Measurements from ENCODE around the gene LONP1.

Gene LONP1

GRCh38 chr19:5683177-5683886 is 36.6 kb downstream of the LONP1 start:
- no peak for DNase-seq (ENCODE audit: low read depth)
- no peak overlapping the region for H3K4me3 ChIP-seq (ENCODE audit: low read depth, low read length)

DNA sequence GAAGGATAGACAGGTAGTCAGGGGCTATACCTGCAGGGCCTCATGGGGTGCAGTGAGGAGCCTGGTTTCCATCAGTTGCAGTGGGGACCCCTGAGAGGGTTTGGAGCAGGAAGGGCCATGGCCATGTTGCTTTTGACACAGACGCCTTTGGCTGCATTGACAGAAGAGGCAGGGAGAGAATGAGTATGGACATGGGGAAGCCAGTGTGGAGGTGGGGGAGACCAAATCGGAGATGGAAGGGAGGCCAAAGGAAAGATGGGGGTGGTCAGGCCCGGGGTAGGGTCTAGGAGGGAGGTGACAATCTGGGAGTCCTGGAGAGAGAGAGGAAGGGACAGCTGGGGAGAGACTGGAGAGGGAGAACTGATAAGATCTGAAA is 37.9 kb downstream of the LONP1 start:
- no peak for DNase-seq (ENCODE audit: low read depth)
- H3K4me3 ChIP-seq (ENCODE audit: low read depth, low read length) = no peak overlapping the region

DNA sequence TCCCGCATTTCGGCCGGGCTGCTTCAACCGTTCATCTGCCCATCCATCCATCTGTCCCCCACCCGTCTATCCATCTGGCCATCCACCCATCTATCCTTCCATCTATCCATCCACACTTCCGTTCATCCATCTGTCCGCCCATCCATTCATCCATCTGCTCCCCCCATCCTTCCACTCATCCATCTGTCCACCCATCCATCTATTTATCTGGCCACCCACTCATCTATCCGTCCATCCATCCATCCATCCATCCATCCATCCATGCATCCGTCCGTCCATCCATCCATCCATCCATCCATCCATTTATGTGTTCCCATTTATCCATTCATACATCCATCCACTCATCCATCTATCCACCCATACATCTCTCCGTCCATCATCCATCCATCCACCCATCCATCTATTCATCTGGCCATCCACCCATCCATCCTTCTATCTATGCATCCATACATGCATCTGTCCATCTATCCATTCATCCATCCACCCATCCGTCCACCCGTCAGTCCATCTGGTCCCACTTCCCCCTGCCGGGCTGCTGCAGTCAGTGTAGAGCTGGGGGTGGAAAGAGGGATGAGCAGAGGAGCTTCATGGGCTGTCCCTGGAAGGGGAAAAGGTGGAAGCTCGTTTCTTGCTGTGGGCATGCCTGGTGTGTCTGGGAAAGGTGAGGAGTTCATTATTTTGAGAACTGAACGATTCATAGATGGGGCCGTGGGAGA is 38.4 kb downstream of the LONP1 start:
- no peak for DNase-seq (ENCODE audit: low read depth)
- peak overlapping the region; percentile 99 for H3K4me3 ChIP-seq (ENCODE audit: low read depth, low read length)

- H3K4me3 ChIP-seq (ENCODE audit: low read depth, low read length) = peak within 1 kb of the TSS; percentile 99
- DNase-seq (ENCODE audit: low read depth) = peak; percentile 96
These were observed 39.2 kb downstream of the LONP1 start, which contains the start of the genes HSD11B1L and MICOS13 for GRCh38 chr19:5680437-5681368. Gene HSD11B1L, plus strand, starts transcription at chr19:5681027. Its CDS starts 3,806 bp downstream, at chr19:5684833. Gene MICOS13, minus strand, starts transcription at chr19:5680516. Its CDS starts 30 bp downstream, at chr19:5680486.

- DNase-seq (ENCODE audit: low read depth) = no peak
- H3K4me3 ChIP-seq (ENCODE audit: low read depth, low read length) = peak overlapping the region; percentile 99
These were observed 39.9 kb downstream of the LONP1 start for GRCh38 chr19:5680084-5680436.

DNA sequence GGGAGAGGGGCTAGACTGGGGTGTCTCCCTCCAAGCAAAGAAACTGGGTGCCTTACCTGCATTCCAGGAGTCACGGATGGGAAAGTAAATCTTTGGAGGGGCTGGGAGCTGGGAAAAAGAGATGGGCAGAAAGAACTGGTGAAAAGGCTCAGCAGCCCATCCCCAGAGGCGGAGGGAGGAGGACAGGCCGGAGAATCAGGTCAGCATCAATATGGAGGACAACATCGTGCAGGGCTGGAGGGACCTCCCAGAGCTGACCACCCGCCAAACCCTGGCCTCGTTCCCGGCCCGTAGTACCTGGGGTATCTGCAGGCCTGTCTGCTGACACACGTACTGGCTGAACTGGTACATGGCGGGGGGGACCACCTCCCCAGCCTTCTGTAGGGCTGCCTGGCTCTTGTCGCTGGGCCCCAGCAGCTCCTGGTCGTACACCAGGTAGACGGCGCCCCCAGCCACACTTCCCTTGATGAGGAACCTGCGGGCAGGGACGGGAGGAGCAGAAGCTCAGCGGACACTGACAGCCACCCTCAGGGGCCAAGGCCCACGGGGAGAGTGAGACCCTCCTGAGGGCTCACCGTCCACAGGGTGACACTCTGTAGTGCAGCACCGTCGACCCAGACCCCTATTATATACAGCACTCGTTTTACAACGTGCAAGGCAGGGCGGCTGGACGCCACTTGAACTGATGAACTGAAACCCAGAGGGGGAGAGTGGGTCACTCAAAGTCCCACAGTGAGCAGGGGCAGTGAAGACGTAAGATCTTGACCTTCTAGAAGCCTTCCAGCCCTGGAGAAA is 40.5 kb downstream of the LONP1 start:
- no peak for DNase-seq (ENCODE audit: low read depth)

DNA sequence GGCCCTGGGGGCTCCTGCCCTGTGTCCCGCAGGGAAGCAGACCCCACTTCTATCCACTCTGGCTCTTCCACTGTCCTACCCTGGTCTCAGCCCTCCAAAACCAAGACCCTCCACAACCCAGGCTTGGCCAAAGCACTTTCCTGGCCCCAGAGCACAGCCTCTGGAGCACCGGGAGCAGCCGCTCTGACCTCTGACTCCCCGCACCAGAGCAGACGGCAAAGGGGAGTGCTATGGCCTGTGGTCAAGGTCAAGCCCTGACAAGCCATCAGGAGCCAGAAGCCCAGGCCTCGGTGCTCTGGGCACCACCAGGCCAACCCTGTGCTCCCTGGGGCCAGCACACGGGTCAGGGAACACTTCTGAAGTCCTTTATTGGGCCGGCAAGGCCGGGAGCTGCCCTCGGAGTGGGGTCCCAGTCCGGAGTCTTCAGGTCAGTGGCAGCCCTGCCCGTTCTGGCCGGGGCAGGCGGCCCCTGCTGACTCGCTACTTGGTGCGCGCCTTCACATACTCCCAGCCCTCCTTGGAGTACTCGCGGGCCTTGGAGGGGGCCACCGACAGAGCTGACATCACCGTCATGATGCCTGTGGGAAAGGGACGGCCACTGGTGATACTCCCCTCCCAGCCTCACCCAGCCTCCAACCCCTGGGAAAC is 41.8 kb downstream of the LONP1 start:
- no peak for DNase-seq (ENCODE audit: low read depth)

More for the DNA sequence above, 40.5 kb downstream of the LONP1 start:
- H3K4me3 ChIP-seq (ENCODE audit: low read depth, low read length) = peak overlapping the region; percentile 99

DNA sequence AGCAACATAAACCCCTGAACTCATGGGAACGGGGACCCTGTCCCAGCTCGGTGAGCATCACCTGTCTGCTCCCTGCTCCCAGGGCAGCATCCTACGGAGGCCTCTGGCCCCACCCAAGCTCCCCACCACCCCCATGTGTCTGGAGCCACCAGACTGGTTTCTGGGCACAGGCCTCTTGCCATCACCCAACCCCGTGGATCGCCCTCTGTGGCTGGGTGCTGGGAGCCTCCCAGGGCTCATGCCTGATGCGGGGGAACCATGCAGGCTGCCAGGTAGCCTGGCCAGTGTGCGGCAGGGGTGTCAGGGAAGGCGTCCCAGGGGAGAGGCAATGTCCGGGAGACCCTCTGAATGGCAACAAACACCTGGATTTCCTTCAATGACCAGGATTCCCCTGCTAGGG is 42.4 kb downstream of the LONP1 start:
- no peak for DNase-seq (ENCODE audit: low read depth)
- H3K4me3 ChIP-seq (ENCODE audit: low read depth, low read length) = no peak overlapping the region

More for the DNA sequence above, 41.8 kb downstream of the LONP1 start:
- no peak overlapping the region for H3K4me3 ChIP-seq (ENCODE audit: low read depth, low read length)

DNA sequence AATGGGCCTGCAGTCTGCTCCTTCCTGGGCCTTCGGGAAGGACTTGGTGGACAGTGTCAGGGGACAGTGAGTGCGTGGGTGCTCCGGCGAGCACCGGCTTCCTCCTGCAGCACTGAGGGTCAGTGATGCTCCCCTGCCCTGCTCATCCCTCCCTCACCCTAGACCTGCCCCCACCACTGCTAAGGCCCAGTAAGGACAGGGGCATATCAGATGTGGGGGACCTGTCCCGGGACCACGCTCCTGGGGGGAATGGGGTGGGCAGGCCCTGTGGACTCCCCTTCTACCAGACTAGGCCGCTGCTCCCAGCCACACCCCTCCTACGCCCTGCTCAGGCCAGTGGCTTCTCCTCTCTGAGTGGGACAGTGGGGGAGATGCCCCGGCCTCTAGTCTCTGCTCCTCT is 42.8 kb downstream of the LONP1 start:
- no peak for DNase-seq (ENCODE audit: low read depth)

DNA sequence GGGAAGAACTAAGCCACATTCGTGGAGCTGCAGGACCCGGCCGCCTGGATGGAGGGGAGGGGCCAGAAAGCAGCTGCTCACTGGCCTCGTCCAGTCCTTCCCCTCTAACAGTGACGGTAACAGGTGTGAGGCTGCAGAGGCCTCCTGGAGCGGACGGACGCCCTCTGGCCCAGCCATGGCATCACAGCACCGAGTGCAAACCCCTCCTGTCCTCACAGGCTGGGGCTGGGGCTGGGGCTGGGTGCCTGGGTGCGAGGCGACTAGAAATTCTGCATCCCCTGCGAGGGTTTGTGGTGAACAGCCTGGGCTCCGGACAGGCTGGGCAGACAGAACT is 43.2 kb downstream of the LONP1 start:
- no peak overlapping the region for H3K4me3 ChIP-seq (ENCODE audit: low read depth, low read length)
- no peak for DNase-seq (ENCODE audit: low read depth)

More for the DNA sequence above, 42.8 kb downstream of the LONP1 start:
- H3K4me3 ChIP-seq (ENCODE audit: low read depth, low read length) = no peak overlapping the region

GRCh38 chr19:5676105-5676771 is 43.7 kb downstream of the LONP1 start:
- no peak overlapping the region for H3K4me3 ChIP-seq (ENCODE audit: low read depth, low read length)
- no peak for DNase-seq (ENCODE audit: low read depth)

GRCh38 chr19:5674714-5675113 is 45.2 kb downstream of the LONP1 start:
- no peak overlapping the region for H3K4me3 ChIP-seq (ENCODE audit: low read depth, low read length)
- DNase-seq (ENCODE audit: low read depth) = no peak

GRCh38 chr19:5673752-5674151 is 46.2 kb downstream of the LONP1 start:
- no peak for DNase-seq (ENCODE audit: low read depth)
- no peak overlapping the region for H3K4me3 ChIP-seq (ENCODE audit: low read depth, low read length)

DNA sequence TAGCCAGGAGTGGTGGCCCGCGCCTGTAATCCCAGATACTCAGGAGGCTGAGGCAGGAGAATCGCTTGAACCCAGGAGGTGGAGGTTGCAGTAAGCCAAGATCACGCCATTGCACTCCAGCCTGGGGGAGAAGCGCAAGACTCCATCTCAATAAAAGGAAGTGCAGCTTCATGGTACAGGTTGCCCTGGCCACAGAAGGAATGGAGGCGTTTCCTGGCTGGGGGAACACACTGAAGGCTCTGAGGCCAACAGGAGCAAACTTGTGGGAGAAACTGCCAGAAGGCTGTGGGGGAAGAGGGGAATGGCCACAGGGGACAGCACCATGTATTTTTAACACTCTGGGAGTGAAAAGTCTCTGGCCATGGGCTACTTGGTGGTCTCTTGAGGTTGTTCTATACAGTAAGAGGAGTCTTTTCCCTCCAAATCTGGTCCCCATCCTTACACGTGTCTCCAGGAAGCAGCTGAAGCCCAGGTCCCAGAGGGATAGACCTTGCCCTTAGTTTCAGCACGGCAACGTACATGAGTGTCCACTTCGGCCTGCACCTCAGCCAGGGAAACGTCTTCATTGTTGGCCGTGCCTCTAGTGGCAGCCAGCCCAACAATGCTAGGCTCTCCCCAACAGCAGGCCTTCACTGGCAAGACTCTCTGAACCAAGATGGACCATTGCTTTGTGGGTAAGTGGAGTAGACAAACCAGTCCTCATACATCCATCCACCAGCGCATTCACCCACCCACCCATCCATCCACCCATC is 47.1 kb downstream of the LONP1 start:
- no peak for DNase-seq (ENCODE audit: low read depth)
- no peak overlapping the region for H3K4me3 ChIP-seq (ENCODE audit: low read depth, low read length)

- no peak overlapping the region for H3K4me3 ChIP-seq (ENCODE audit: low read depth, low read length)
These were observed 48.3 kb downstream of the LONP1 start for GRCh38 chr19:5671600-5671999.

DNA sequence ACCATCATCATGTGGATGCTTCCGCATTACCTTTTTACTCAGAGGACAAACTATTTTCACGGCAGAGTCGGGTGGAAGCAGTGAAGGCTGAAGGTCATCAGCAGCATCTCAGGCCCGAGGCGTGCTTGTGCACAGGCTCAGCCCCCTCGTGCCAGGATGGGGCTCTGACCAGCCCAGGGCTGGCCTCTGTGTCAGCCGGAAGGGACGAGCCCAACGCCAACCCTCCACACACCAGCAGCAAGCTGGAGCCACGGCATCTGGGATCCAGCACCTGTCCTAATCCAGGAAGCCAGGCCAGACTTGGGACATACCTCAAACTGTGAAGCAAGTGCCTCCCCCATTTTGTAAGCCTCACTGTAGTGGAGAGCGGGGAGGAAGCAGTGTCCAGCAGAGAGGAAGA is 50.7 kb downstream of the LONP1 start:
- no peak overlapping the region for H3K4me3 ChIP-seq (ENCODE audit: low read depth, low read length)
- DNase-seq (ENCODE audit: low read depth) = no peak

More at GRCh38 chr19:5671600-5671999, 48.3 kb downstream of the LONP1 start:
- DNase-seq (ENCODE audit: low read depth) = no peak

GRCh38 chr19:5667751-5668271 is 52.1 kb downstream of the LONP1 start:
- DNase-seq (ENCODE audit: low read depth) = no peak
- H3K4me3 ChIP-seq (ENCODE audit: low read depth, low read length) = no peak overlapping the region
